Measurements from ENCODE around the gene PLA2G4B. TPM values are rescaled to one million over a fixed set of nuclear protein-coding genes. Genes with fewer than 3 reads are reported as not detected.

The PLA2G4B gene
- total RNA-seq, 1 experiment from 2014 or later: 4.1 TPM

- no peaks in the 10 kb centered on the region for H3K9me3 Mint-ChIP-seq (ENCODE audit: low read depth, unreplicated experiment)
- no TSS peak for BruUV-seq (replicated peaks)
- TF ChIP-seq, protein P1, sequence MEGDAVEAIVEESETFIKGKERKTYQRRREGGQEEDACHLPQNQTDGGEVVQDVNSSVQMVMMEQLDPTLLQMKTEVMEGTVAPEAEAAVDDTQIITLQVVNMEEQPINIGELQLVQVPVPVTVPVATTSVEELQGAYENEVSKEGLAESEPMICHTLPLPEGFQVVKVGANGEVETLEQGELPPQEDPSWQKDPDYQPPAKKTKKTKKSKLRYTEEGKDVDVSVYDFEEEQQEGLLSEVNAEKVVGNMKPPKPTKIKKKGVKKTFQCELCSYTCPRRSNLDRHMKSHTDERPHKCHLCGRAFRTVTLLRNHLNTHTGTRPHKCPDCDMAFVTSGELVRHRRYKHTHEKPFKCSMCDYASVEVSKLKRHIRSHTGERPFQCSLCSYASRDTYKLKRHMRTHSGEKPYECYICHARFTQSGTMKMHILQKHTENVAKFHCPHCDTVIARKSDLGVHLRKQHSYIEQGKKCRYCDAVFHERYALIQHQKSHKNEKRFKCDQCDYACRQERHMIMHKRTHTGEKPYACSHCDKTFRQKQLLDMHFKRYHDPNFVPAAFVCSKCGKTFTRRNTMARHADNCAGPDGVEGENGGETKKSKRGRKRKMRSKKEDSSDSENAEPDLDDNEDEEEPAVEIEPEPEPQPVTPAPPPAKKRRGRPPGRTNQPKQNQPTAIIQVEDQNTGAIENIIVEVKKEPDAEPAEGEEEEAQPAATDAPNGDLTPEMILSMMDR (IDR thresholded peaks at IDR 0.05; ENCODE audit: unreplicated experiment): no peak
- intact Hi-C loops (cut with micrococcal nuclease; ENCODE audit: unreplicated experiment): no loop called here
- DNase-seq: peak; percentile 52
- CTCF ChIA-PET: interaction anchor here (0.9 to 2.0 kb wide), 2 partner anchors 10 to 121 kb away, joined by 3 to 5 read pairs; partner anchors contain the start of gene MAPKBP1
- no peaks in the 10 kb centered on the region for H3K27me3 Mint-ChIP-seq (ENCODE audit: unreplicated experiment)
- H3K4me1 Mint-ChIP-seq (ENCODE audit: low read depth, unreplicated experiment): no peaks in the 10 kb centered on the region
- peak overlapping the region; percentile 54 for H3K4me3 Mint-ChIP-seq (ENCODE audit: low read depth, unreplicated experiment)
- H3K27ac Mint-ChIP-seq (ENCODE audit: unreplicated experiment): peak overlapping the region; percentile 66
- H3K36me3 Mint-ChIP-seq (ENCODE audit: insufficient read depth, unreplicated experiment): peaks cover 7% of the 10 kb centered on the region
Observed at GRCh38 chr15:41894791-41895463, 56.3 kb downstream of the PLA2G4B start.

GRCh38 chr15:41895491-41895890, 56.8 kb downstream of the PLA2G4B start:
- H3K4me1 Mint-ChIP-seq (ENCODE audit: low read depth, unreplicated experiment): no peaks in the 10 kb centered on the region
- no peaks in the 10 kb centered on the region for H3K27me3 Mint-ChIP-seq (ENCODE audit: unreplicated experiment)
- no peak for DNase-seq
- TF ChIP-seq, protein P1 (IDR thresholded peaks at IDR 0.05; ENCODE audit: unreplicated experiment): no peak
- H3K4me3 Mint-ChIP-seq (ENCODE audit: low read depth, unreplicated experiment): peak overlapping the region; percentile 54
- H3K27ac Mint-ChIP-seq (ENCODE audit: unreplicated experiment): peak overlapping the region; percentile 66
- BruUV-seq (replicated peaks): no TSS peak
- no peaks in the 10 kb centered on the region for H3K9me3 Mint-ChIP-seq (ENCODE audit: low read depth, unreplicated experiment)
- intact Hi-C loops (cut with micrococcal nuclease; ENCODE audit: unreplicated experiment): no loop called here
- H3K36me3 Mint-ChIP-seq (ENCODE audit: insufficient read depth, unreplicated experiment): peaks cover 7% of the 10 kb centered on the region
- CTCF ChIA-PET: interaction anchor here (0.9 to 2.0 kb wide), 2 partner anchors 9 to 121 kb away, joined by 3 to 5 read pairs; partner anchors contain the start of gene MAPKBP1

DNA sequence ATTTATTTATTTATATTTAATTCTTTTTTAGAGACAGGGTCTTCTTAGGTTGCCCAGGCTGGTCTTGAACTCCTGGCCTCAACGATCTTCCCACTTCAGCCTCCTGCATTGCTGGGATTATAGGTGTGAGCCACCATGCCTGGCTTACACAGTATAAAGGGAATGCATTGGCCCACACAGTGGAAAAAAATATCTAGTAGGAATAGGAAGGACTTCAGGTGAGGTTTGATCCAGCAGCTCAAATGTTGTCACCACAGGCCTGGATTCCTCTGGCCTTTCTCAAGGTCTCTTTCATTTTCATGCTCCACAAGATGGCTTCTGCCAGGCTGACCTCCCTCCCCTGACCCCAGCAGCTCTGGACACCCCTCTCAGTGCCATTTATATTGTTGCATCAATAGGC, 57.3 kb downstream of the PLA2G4B start:
- intact Hi-C loops (cut with micrococcal nuclease; ENCODE audit: unreplicated experiment): no loop called here

GRCh38 chr15:41896566-41896965, 57.9 kb downstream of the PLA2G4B start:
- Mint-ChIP-seq H3K9me3 (ENCODE audit: low read depth, unreplicated experiment) (no peaks in the 10 kb centered on the region), H3K36me3 (ENCODE audit: insufficient read depth, unreplicated experiment) (peaks cover 7% of the 10 kb centered on the region), H3K4me3 (ENCODE audit: low read depth, unreplicated experiment) (no peak overlapping the region), H3K27ac (ENCODE audit: unreplicated experiment) (no peak overlapping the region), H3K4me1 (ENCODE audit: low read depth, unreplicated experiment) (no peaks in the 10 kb centered on the region), H3K27me3 (ENCODE audit: unreplicated experiment) (no peaks in the 10 kb centered on the region)
- TF ChIP-seq, protein P1 (IDR thresholded peaks at IDR 0.05; ENCODE audit: unreplicated experiment): no peak
- BruUV-seq (replicated peaks): no TSS peak
- intact Hi-C loops (cut with micrococcal nuclease; ENCODE audit: unreplicated experiment): no loop called here
- no peak for DNase-seq
- CTCF ChIA-PET: no interaction called here

More for the DNA sequence above, 57.3 kb downstream of the PLA2G4B start:
- Mint-ChIP-seq H3K27ac (ENCODE audit: unreplicated experiment) (no peak overlapping the region), H3K9me3 (ENCODE audit: low read depth, unreplicated experiment) (no peaks in the 10 kb centered on the region), H3K36me3 (ENCODE audit: insufficient read depth, unreplicated experiment) (peaks cover 7% of the 10 kb centered on the region), H3K4me3 (ENCODE audit: low read depth, unreplicated experiment) (no peak overlapping the region), H3K27me3 (ENCODE audit: unreplicated experiment) (no peaks in the 10 kb centered on the region), H3K4me1 (ENCODE audit: low read depth, unreplicated experiment) (no peaks in the 10 kb centered on the region)
- no peak for DNase-seq
- BruUV-seq (replicated peaks): no TSS peak
- CTCF ChIA-PET: interaction anchor here (2.0 kb wide), 1 partner anchor 122 kb away, joined by 5 read pairs; the partner anchor contains the start of gene MAPKBP1
- TF ChIP-seq, protein P1 (IDR thresholded peaks at IDR 0.05; ENCODE audit: unreplicated experiment): no peak
